Measurements from ENCODE around the gene FTCD.

- TF ChIP-seq CTCF (IDR thresholded peaks at IDR 0.05), result no peak
- peak in 1 of 2 donors; percentile 46 for TF ChIP-seq POLR2AphosphoS5 (IDR thresholded peaks at IDR 0.05; ENCODE audit: insufficient read depth in 1 of 2, low read depth in 1 of 2)
Observed at GRCh38 chr21:46191257-46191685, 35.9 kb upstream of the FTCD start.

Data from vagina (tissue), 2 donors.